BJ (cell line): Measurements from ENCODE around the gene STH. TPM values are rescaled to one million over a fixed set of nuclear protein-coding genes. Genes with fewer than 3 reads are reported as not detected.
"Not testable (repeated sequence)": the region's sequence is repeated elsewhere in the genome, so short reads cannot be mapped to it uniquely, and the experiment has no call there.

ENCODE experiments used
- CTCF ChIA-PET: fragments of 350-600 bp; formaldehyde crosslinking; extraction: SDS; loops from one replicate; lab custom pipeline; 2021; ENCODE audit warnings: antibody characterized with exemption, inconsistent platforms; lab: Yijun Ruan, JAX
- POLR2A ChIA-PET: fragments of 300-600 bp; sonication (Branson Sonifier 250); formaldehyde crosslinking; extraction: SDS; loops from one replicate; lab custom pipeline; 2021; ENCODE audit warnings: antibody characterized with exemption; lab: Charles Lee
- DNase-seq: peaks from one replicate; pipeline ENCODE4 v3.0.0-alpha.2; 2011; ENCODE audit warnings: low read depth
- H3K27me3 ChIP-seq: 2 replicates; pipeline ENCODE4 v1.6.0; 2011; ENCODE audit warnings: low read length; ENCODE audit not compliant: control insufficient read depth, insufficient read depth
- H3K36me3 ChIP-seq: 2 replicates; pipeline ENCODE4 v1.5.1; 2011; ENCODE audit warnings: low read length; ENCODE audit not compliant: control insufficient read depth, insufficient read depth
- H3K4me3 ChIP-seq: 2 replicates; pipeline ENCODE4 v1.5.1; 2011; ENCODE audit warnings: low read depth, mild to moderate bottlenecking, control low read depth, low read length
- polyA plus RNA-seq: library from polyadenylated mRNA; depleted of rRNA; stranded (reverse); fragments of >200 nt; gene quantifications from 2 replicates; pipeline ENCODE4 v1.2.3, GENCODE V29; 2011
- TF ChIP-seq, protein P1 (sequence below): IDR thresholded peaks from 2 replicates; pipeline ENCODE4 v1.5.1; 2011; ENCODE audit warnings: low read depth, mild to moderate bottlenecking, control low read depth, inconsistent platforms, low read length, moderate library complexity; ENCODE audit not compliant: insufficient read depth

Gene STH
- polyA plus RNA-seq, 1 experiment, result not detected

DNA sequence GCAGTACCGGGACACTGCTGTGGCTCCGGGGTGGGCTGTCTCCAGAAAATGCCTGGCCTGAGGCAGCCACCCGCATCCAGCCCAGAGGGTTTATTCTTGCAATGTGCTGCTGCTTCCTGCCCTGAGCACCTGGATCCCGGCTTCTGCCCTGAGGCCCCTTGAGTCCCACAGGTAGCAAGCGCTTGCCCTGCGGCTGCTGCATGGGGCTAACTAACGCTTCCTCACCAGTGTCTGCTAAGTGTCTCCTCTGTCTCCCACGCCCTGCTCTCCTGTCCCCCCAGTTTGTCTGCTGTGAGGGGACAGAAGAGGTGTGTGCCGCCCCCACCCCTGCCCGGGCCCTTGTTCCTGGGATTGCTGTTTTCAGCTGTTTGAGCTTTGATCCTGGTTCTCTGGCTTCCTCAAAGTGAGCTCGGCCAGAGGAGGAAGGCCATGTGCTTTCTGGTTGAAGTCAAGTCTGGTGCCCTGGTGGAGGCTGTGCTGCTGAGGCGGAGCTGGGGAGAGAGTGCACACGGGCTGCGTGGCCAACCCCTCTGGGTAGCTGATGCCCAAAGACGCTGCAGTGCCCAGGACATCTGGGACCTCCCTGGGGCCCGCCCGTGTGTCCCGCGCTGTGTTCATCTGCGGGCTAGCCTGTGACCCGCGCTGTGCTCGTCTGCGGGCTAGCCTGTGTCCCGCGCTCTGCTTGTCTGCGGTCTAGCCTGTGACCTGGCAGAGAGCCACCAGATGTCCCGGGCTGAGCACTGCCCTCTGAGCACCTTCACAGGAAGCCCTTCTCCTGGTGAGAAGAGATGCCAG is 12.9 kb downstream of the STH start:
- CTCF ChIA-PET, result interaction anchor here (3.0 to 3.9 kb wide), 2 partner anchors 9 to 33 kb away, joined by 20 to 32 read pairs; no protein-coding TSS in a partner anchor
- no peak for DNase-seq
- Histone ChIP-seq H3K27me3 (no peaks in the 10 kb centered on the region), H3K36me3 (no peaks in the 10 kb centered on the region), H3K4me3 (no peak overlapping the region)
- POLR2A ChIA-PET, result no interaction called here
- TF ChIP-seq, protein P1, sequence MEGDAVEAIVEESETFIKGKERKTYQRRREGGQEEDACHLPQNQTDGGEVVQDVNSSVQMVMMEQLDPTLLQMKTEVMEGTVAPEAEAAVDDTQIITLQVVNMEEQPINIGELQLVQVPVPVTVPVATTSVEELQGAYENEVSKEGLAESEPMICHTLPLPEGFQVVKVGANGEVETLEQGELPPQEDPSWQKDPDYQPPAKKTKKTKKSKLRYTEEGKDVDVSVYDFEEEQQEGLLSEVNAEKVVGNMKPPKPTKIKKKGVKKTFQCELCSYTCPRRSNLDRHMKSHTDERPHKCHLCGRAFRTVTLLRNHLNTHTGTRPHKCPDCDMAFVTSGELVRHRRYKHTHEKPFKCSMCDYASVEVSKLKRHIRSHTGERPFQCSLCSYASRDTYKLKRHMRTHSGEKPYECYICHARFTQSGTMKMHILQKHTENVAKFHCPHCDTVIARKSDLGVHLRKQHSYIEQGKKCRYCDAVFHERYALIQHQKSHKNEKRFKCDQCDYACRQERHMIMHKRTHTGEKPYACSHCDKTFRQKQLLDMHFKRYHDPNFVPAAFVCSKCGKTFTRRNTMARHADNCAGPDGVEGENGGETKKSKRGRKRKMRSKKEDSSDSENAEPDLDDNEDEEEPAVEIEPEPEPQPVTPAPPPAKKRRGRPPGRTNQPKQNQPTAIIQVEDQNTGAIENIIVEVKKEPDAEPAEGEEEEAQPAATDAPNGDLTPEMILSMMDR, result no peak

DNA sequence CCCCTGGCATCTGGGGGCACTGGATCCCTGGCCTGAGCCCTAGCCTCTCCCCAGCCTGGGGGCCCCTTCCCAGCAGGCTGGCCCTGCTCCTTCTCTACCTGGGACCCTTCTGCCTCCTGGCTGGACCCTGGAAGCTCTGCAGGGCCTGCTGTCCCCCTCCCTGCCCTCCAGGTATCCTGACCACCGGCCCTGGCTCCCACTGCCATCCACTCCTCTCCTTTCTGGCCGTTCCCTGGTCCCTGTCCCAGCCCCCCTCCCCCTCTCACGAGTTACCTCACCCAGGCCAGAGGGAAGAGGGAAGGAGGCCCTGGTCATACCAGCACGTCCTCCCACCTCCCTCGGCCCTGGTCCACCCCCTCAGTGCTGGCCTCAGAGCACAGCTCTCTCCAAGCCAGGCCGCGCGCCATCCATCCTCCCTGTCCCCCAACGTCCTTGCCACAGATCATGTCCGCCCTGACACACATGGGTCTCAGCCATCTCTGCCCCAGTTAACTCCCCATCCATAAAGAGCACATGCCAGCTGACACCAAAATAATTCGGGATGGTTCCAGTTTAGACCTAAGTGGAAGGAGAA is 13.5 kb downstream of the STH start:
- TF ChIP-seq, protein P1, result no peak
- DNase-seq, result no peak
- no peaks in the 10 kb centered on the region for H3K36me3 ChIP-seq
- ChIA-PET CTCF (interaction anchor here (0.8 to 3.9 kb wide), 6 partner anchors 9 to 274 kb away, joined by 3 to 32 read pairs (median 4); no protein-coding TSS in a partner anchor), POLR2A (no interaction called here)
- H3K4me3 ChIP-seq, result no peak overlapping the region
- no peaks in the 10 kb centered on the region for H3K27me3 ChIP-seq

DNA sequence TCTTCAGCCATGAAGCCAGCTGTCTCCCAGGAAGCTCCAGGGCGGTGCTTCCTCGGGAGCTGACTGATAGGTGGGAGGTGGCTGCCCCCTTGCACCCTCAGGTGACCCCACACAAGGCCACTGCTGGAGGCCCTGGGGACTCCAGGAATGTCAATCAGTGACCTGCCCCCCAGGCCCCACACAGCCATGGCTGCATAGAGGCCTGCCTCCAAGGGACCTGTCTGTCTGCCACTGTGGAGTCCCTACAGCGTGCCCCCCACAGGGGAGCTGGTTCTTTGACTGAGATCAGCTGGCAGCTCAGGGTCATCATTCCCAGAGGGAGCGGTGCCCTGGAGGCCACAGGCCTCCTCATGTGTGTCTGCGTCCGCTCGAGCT is 14.1 kb downstream of the STH start:
- no peak overlapping the region for H3K4me3 ChIP-seq
- ChIA-PET POLR2A (no interaction called here), CTCF (interaction anchor here (0.8 to 3.9 kb wide), 6 partner anchors 10 to 274 kb away, joined by 3 to 32 read pairs (median 4); no protein-coding TSS in a partner anchor)
- TF ChIP-seq, protein P1, result no peak
- no peaks in the 10 kb centered on the region for H3K36me3 ChIP-seq
- DNase-seq, result no peak
- no peaks in the 10 kb centered on the region for H3K27me3 ChIP-seq

DNA sequence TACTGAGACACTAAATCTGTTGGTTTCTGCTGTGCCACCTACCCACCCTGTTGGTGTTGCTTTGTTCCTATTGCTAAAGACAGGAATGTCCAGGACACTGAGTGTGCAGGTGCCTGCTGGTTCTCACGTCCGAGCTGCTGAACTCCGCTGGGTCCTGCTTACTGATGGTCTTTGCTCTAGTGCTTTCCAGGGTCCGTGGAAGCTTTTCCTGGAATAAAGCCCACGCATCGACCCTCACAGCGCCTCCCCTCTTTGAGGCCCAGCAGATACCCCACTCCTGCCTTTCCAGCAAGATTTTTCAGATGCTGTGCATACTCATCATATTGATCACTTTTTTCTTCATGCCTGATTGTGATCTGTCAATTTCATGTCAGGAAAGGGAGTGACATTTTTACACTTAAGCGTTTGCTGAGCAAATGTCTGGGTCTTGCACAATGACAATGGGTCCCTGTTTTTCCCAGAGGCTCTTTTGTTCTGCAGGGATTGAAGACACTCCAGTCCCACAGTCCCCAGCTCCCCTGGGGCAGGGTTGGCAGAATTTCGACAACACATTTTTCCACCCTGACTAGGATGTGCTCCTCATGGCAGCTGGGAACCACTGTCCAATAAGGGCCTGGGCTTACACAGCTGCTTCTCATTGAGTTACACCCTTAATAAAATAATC is 14.6 kb downstream of the STH start:
- H3K27me3 ChIP-seq, result no peaks in the 10 kb centered on the region
- H3K36me3 ChIP-seq, result no peaks in the 10 kb centered on the region
- TF ChIP-seq, protein P1, result no peak
- ChIA-PET CTCF (interaction anchor here (0.7 to 3.9 kb wide), 7 partner anchors 10 to 273 kb away, joined by 3 to 32 read pairs (median 4); no protein-coding TSS in a partner anchor), POLR2A (interaction anchor here (0.5 kb wide), 2 partner anchors 9 to 182 kb away, joined by 3 to 5 read pairs; no protein-coding TSS in a partner anchor)
- peak; percentile 68 for DNase-seq
- H3K4me3 ChIP-seq, result no peak overlapping the region

DNA sequence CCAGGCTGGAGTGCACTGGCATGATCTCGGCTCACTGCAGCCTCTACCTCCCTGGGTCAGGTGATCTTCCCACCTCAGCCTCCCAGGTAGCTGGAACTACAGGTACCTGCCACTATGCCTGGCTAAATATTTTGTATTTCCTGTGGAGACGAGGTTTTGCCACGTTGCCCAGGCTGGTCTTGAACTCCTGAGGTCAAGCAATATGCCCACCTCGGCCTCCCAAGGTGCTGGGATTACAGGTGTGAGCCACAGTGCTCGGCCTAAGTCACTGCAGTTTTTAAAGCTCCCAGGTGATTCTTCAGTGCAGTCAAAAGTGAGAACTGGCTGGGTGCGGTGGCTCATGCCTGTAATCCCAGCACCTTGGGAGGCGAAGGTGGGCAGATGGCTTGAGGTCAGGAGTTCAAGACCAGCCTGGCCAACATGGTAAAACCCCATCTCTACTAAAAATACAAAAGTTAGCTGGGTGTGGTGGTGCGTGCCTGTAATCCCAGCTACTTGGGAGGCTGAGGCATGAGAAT is 20.4 kb downstream of the STH start:
- POLR2A ChIA-PET, H3K27me3 ChIP-seq, H3K4me3 ChIP-seq, DNase-seq, H3K36me3 ChIP-seq: not testable (repeated sequence)
- CTCF ChIA-PET, result interaction anchor here (1.2 to 2.4 kb wide), 5 partner anchors 16 to 194 kb away, joined by 3 to 10 read pairs (median 4); no protein-coding TSS in a partner anchor
